ENCODE data around the gene UBE2L5. TPM values are rescaled to one million over a fixed set of nuclear protein-coding genes. Genes with fewer than 3 reads are reported as not detected.

UBE2L5 gene
- total RNA-seq, 1 experiment from 2014 or later = 0.13 TPM

DNA sequence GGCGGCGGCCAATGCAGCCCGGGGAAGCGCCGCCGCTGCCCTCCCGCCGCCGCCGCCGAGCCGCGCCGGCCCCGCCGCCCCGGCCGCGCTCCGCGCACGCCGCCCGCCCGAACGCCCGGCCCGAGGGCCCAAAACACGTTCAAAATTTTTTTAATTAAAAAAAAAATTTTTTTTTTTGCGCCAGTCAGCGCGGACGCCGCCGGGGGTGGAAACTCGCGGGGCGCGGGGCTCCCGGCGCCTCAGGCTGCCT lies 43.0 kb downstream of the UBE2L5 start:
- H3K4me3 Mint-ChIP-seq = no peak overlapping the region
- POLR2A ChIA-PET = interaction anchor here (0.7 to 2.2 kb wide), 9 partner anchors 10 to 334 kb away, joined by 3 to 13 read pairs (median 3); partner anchors contain the start of gene UBE2L5
- no peak for ATAC-seq

DNA sequence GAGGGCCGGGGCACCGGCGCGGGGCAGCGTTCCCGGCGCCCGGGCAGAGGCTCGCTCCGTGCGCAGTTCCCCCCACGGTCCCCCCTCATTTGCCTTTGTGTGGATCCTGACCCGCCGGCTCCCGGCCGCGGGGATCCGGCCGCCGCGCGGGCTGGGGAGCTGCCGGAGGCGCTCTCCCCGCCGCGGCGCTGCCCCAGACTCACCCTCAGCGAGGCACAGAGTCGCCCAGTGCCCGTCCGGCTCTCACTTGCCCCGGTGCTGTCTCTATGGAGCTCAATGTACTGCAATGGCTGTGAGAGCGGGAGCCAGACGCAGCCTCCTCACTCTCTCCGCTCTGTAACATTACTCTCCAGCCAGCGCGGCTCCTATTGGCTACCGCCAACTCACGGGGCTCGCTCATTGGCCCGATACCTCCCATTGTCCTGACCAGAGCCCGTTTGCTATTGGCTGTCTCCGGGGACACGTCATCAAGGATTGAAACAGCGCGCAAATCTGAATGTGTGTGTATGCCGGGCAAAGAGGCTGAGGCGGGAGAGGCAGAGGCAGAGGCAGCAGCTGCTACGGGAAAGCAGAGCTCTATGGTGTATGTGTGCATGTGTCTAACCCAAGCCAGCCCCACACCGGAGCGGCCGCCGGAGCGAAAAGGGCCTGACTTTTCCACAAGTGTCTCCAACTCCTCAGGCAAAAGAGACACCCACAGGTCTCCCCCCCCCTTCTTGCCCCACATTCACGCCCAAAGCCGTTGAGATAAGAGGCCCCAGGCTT lies 43.5 kb downstream of the UBE2L5 start, which contains the start of gene HMGB1:
HMGB1 (minus strand) TSS at position 344 of the 765 bp plus-strand sequence. CDS start 2,256 bp downstream, outside the sequence.
- H3K4me3 Mint-ChIP-seq = peak within 1 kb of the TSS; percentile 83
- peak; percentile 97 for DNase-seq (ENCODE audit: low spot score)
- CTCF ChIA-PET = interaction anchor here (0.8 to 1.4 kb wide), 3 partner anchors 14 to 579 kb away, joined by 3 read pairs; no protein-coding TSS in a partner anchor
- POLR2A ChIA-PET = interaction anchor here (0.7 to 2.2 kb wide), 14 partner anchors 10 to 334 kb away, joined by 3 to 13 read pairs (median 3); partner anchors contain the start of gene UBE2L5
- peaks cover 3% of the 10 kb centered on the region; the same call in 1 of the 2 replicates for H3K27me3 Mint-ChIP-seq (ENCODE audit: low read depth)
- peaks cover 28% of the 10 kb centered on the region for H3K36me3 Mint-ChIP-seq
- H3K27ac Mint-ChIP-seq = peak within 1 kb of the TSS; percentile 95
- H3K4me1 Mint-ChIP-seq = peaks cover 18% of the 10 kb centered on the region
- peak; percentile 97 for ATAC-seq
- H3K9me3 Mint-ChIP-seq = no peaks in the 10 kb centered on the region
- 0 out of 2 replicates have a peak, but pooled peaks have one; percentile 26 for TF ChIP-seq FOXP1 (CRISPR knock-in tag; IDR thresholded peaks at IDR 0.05; ENCODE audit: borderline replicate concordance)
- TF ChIP-seq FOXK1 (CRISPR knock-in tag; IDR thresholded peaks at IDR 0.05) = peak; percentile 87
- peak; percentile 85 for TF ChIP-seq FOXP4 (CRISPR knock-in tag; IDR thresholded peaks at IDR 0.05)
- TF ChIP-seq GABPB1 (CRISPR knock-in tag; IDR thresholded peaks at IDR 0.05) = peak; percentile 51; the same call in 1 of the 2 replicates
- TF ChIP-seq, protein P1, sequence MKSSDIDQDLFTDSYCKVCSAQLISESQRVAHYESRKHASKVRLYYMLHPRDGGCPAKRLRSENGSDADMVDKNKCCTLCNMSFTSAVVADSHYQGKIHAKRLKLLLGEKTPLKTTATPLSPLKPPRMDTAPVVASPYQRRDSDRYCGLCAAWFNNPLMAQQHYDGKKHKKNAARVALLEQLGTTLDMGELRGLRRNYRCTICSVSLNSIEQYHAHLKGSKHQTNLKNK (CRISPR knock-in tag; IDR thresholded peaks at IDR 0.05) = no peak
- TF ChIP-seq, protein P2, sequence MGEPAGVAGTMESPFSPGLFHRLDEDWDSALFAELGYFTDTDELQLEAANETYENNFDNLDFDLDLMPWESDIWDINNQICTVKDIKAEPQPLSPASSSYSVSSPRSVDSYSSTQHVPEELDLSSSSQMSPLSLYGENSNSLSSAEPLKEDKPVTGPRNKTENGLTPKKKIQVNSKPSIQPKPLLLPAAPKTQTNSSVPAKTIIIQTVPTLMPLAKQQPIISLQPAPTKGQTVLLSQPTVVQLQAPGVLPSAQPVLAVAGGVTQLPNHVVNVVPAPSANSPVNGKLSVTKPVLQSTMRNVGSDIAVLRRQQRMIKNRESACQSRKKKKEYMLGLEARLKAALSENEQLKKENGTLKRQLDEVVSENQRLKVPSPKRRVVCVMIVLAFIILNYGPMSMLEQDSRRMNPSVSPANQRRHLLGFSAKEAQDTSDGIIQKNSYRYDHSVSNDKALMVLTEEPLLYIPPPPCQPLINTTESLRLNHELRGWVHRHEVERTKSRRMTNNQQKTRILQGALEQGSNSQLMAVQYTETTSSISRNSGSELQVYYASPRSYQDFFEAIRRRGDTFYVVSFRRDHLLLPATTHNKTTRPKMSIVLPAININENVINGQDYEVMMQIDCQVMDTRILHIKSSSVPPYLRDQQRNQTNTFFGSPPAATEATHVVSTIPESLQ (CRISPR knock-in tag; IDR thresholded peaks at IDR 0.05) = no peak
- 0 out of 2 replicates have a peak, but pooled peaks have one; percentile 58 for TF ChIP-seq ETV6 (CRISPR knock-in tag; IDR thresholded peaks at IDR 0.05)
- TF ChIP-seq, protein P3, sequence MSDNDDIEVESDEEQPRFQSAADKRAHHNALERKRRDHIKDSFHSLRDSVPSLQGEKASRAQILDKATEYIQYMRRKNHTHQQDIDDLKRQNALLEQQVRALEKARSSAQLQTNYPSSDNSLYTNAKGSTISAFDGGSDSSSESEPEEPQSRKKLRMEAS (CRISPR knock-in tag; IDR thresholded peaks at IDR 0.05) = peak; percentile 72; the same call in 1 of the 2 replicates
- TF ChIP-seq E2F4 (CRISPR knock-in tag; IDR thresholded peaks at IDR 0.05; ENCODE audit: borderline replicate concordance, low read depth) = peak; percentile 98
- TF ChIP-seq SP1 (CRISPR knock-in tag; conservative IDR thresholded peaks at IDR 0.05) = peak; percentile 40; the same call in 1 of the 2 replicates
- peak; percentile 79 for TF ChIP-seq CREM (CRISPR knock-in tag; IDR thresholded peaks at IDR 0.05)
- TF ChIP-seq, protein P4, sequence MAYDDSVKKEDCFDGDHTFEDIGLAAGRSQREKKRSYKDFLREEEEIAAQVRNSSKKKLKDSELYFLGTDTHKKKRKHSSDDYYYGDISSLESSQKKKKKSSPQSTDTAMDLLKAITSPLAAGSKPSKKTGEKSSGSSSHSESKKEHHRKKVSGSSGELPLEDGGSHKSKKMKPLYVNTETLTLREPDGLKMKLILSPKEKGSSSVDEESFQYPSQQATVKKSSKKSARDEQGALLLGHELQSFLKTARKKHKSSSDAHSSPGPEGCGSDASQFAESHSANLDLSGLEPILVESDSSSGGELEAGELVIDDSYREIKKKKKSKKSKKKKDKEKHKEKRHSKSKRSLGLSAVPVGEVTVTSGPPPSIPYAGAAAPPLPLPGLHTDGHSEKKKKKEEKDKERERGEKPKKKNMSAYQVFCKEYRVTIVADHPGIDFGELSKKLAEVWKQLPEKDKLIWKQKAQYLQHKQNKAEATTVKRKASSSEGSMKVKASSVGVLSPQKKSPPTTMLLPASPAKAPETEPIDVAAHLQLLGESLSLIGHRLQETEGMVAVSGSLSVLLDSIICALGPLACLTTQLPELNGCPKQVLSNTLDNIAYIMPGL (CRISPR knock-in tag; IDR thresholded peaks at IDR 0.05) = peak; percentile 30; the same call in 1 of the 2 replicates
- TF ChIP-seq, protein P5, sequence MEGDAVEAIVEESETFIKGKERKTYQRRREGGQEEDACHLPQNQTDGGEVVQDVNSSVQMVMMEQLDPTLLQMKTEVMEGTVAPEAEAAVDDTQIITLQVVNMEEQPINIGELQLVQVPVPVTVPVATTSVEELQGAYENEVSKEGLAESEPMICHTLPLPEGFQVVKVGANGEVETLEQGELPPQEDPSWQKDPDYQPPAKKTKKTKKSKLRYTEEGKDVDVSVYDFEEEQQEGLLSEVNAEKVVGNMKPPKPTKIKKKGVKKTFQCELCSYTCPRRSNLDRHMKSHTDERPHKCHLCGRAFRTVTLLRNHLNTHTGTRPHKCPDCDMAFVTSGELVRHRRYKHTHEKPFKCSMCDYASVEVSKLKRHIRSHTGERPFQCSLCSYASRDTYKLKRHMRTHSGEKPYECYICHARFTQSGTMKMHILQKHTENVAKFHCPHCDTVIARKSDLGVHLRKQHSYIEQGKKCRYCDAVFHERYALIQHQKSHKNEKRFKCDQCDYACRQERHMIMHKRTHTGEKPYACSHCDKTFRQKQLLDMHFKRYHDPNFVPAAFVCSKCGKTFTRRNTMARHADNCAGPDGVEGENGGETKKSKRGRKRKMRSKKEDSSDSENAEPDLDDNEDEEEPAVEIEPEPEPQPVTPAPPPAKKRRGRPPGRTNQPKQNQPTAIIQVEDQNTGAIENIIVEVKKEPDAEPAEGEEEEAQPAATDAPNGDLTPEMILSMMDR (IDR thresholded peaks at IDR 0.05) = no peak
- peak; percentile 85 for TF ChIP-seq NFYB (CRISPR knock-in tag; conservative IDR thresholded peaks at IDR 0.05; ENCODE audit: low read depth)

More for the DNA sequence above, 43.0 kb downstream of the UBE2L5 start:
- no peak for DNase-seq (ENCODE audit: low spot score)
- H3K9me3 Mint-ChIP-seq = no peaks in the 10 kb centered on the region
- H3K27me3 Mint-ChIP-seq (ENCODE audit: low read depth) = peaks cover 3% of the 10 kb centered on the region; the same call in 1 of the 2 replicates
- CTCF ChIA-PET = interaction anchor here (0.8 kb wide), 1 partner anchor 116 kb away, joined by 3 read pairs; no protein-coding TSS in a partner anchor
- no peak overlapping the region for H3K27ac Mint-ChIP-seq
- TF ChIP-seq ZNF396 (CRISPR knock-in tag; IDR thresholded peaks at IDR 0.05; ENCODE audit: borderline replicate concordance) = no peak
- TF ChIP-seq, protein P6, sequence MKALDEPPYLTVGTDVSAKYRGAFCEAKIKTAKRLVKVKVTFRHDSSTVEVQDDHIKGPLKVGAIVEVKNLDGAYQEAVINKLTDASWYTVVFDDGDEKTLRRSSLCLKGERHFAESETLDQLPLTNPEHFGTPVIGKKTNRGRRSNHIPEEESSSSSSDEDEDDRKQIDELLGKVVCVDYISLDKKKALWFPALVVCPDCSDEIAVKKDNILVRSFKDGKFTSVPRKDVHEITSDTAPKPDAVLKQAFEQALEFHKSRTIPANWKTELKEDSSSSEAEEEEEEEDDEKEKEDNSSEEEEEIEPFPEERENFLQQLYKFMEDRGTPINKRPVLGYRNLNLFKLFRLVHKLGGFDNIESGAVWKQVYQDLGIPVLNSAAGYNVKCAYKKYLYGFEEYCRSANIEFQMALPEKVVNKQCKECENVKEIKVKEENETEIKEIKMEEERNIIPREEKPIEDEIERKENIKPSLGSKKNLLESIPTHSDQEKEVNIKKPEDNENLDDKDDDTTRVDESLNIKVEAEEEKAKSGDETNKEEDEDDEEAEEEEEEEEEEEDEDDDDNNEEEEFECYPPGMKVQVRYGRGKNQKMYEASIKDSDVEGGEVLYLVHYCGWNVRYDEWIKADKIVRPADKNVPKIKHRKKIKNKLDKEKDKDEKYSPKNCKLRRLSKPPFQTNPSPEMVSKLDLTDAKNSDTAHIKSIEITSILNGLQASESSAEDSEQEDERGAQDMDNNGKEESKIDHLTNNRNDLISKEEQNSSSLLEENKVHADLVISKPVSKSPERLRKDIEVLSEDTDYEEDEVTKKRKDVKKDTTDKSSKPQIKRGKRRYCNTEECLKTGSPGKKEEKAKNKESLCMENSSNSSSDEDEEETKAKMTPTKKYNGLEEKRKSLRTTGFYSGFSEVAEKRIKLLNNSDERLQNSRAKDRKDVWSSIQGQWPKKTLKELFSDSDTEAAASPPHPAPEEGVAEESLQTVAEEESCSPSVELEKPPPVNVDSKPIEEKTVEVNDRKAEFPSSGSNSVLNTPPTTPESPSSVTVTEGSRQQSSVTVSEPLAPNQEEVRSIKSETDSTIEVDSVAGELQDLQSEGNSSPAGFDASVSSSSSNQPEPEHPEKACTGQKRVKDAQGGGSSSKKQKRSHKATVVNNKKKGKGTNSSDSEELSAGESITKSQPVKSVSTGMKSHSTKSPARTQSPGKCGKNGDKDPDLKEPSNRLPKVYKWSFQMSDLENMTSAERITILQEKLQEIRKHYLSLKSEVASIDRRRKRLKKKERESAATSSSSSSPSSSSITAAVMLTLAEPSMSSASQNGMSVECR (CRISPR knock-in tag; IDR thresholded peaks at IDR 0.05; ENCODE audit: borderline replicate concordance) = no peak
- peaks cover 28% of the 10 kb centered on the region for H3K36me3 Mint-ChIP-seq
- peaks cover 18% of the 10 kb centered on the region for H3K4me1 Mint-ChIP-seq

Data from WTC11 (cell line).